Activated CD8-positive, alpha-beta T cell treated with anti-CD3 and anti-CD28 coated beads for 36 hours (primary cell): ENCODE measurements around the gene HSF5. TPM values are rescaled to one million over a fixed set of nuclear protein-coding genes. Genes with fewer than 3 reads are reported as not detected.

ENCODE experiments used
- ATAC-seq: fragments of 200-7000 bp; cut with Tn5 transposase; one replicate; pipeline ENCODE4 v1.10.0; 2021; ENCODE audit warnings: mild to moderate bottlenecking, moderate library complexity
- CTCF ChIA-PET: fragments of 350-600 bp; sonication (Branson Sonifier 250); formaldehyde crosslinking; loops from one replicate; lab custom pipeline; 2021; ENCODE audit warnings: antibody characterized with exemption; lab: Charles Lee
- POLR2A ChIA-PET: fragments of 350-600 bp; sonication (Branson Sonifier 250); formaldehyde crosslinking; loops from one replicate; lab custom pipeline; 2021; ENCODE audit warnings: antibody characterized with exemption; lab: Charles Lee
- DNase-seq: peaks from one replicate; pipeline ENCODE4 v3.0.0-alpha.2; 2020
- H3K27ac Mint-ChIP-seq: one replicate; pipeline ENCODE4 v1.8.0; 2021; ENCODE audit warnings: mild to moderate bottlenecking, mixed read lengths
- H3K27me3 Mint-ChIP-seq: one replicate; pipeline ENCODE4 v1.8.0; 2021; ENCODE audit warnings: mixed read lengths
- H3K36me3 Mint-ChIP-seq: one replicate; pipeline ENCODE4 v1.8.0; 2021; ENCODE audit warnings: low read depth, mixed read lengths
- H3K4me1 Mint-ChIP-seq: one replicate; pipeline ENCODE4 v1.8.0; 2021; ENCODE audit warnings: low read depth, mixed read lengths
- H3K4me3 Mint-ChIP-seq: one replicate; pipeline ENCODE4 v1.8.0; 2021; ENCODE audit warnings: mild to moderate bottlenecking, moderate library complexity, mixed read lengths
- H3K9me3 Mint-ChIP-seq: one replicate; pipeline ENCODE4 v1.8.0; 2021; ENCODE audit warnings: mixed read lengths
- intact Hi-C: fragments of 100-400 bp; cut with micrococcal nuclease; formaldehyde crosslinking; loops from one replicate; pipeline ENCODE4 v1.10.0; 2022
- total RNA-seq, 2 experiments: library from RNA; stranded (reverse); gene quantifications; one replicate each; pipeline ENCODE4 v1.2.3, GENCODE V29; 2021
- TF ChIP-seq, protein P1 (sequence below): fragments of 200-600 bp; IDR thresholded peaks from one replicate; pipeline ENCODE4 v1.8.0; 2022; ENCODE audit warnings: antibody characterized with exemption, mild to moderate bottlenecking

The HSF5 gene
- total RNA-seq, 2 experiments from 2014 or later = 3.2 to 3.9 TPM

DNA sequence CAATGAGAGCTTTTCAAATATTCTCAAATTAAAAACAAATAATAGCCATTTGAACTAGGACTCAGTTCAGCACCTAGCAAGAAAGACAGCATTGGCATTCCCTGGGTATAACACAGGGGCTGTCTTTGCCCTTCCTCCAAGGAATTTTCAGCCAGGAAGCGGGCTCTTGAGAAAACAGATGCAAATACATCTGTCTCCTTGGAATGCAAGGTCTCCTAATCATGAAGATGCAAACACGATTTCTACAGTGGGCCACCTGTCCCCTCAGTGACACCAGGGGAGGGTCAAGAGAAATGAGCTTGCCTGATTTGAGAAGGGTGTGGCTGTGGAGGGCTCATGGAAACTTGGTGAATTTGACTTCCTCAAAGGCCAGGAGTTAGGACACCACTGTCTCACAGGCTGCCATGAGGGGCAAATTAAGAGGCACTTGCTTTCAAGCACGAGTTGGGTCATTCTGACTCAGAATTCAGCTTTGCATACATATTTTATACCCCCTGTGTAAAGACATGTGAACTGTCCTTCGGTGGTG lies 111.7 kb downstream of the HSF5 start:
- H3K4me1 Mint-ChIP-seq = peaks cover 25% of the 10 kb centered on the region
- TF ChIP-seq, protein P1, sequence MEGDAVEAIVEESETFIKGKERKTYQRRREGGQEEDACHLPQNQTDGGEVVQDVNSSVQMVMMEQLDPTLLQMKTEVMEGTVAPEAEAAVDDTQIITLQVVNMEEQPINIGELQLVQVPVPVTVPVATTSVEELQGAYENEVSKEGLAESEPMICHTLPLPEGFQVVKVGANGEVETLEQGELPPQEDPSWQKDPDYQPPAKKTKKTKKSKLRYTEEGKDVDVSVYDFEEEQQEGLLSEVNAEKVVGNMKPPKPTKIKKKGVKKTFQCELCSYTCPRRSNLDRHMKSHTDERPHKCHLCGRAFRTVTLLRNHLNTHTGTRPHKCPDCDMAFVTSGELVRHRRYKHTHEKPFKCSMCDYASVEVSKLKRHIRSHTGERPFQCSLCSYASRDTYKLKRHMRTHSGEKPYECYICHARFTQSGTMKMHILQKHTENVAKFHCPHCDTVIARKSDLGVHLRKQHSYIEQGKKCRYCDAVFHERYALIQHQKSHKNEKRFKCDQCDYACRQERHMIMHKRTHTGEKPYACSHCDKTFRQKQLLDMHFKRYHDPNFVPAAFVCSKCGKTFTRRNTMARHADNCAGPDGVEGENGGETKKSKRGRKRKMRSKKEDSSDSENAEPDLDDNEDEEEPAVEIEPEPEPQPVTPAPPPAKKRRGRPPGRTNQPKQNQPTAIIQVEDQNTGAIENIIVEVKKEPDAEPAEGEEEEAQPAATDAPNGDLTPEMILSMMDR = no peak
- no peak overlapping the region for H3K4me3 Mint-ChIP-seq
- POLR2A ChIA-PET = interaction anchor here (1.2 kb wide), 1 partner anchor 24 kb away, joined by 5 read pairs; the partner anchor contains the start of gene SUPT4H1
- no peak overlapping the region for H3K27ac Mint-ChIP-seq
- intact Hi-C loops = no loop called here
- no peaks in the 10 kb centered on the region for H3K36me3 Mint-ChIP-seq
- CTCF ChIA-PET = interaction anchor here (0.6 to 0.8 kb wide), 2 partner anchors 13 to 513 kb away, joined by 3 read pairs; no protein-coding TSS in a partner anchor
- H3K9me3 Mint-ChIP-seq = no peaks in the 10 kb centered on the region
- ATAC-seq (no peak), DNase-seq (no peak)
- H3K27me3 Mint-ChIP-seq = no peaks in the 10 kb centered on the region

DNA sequence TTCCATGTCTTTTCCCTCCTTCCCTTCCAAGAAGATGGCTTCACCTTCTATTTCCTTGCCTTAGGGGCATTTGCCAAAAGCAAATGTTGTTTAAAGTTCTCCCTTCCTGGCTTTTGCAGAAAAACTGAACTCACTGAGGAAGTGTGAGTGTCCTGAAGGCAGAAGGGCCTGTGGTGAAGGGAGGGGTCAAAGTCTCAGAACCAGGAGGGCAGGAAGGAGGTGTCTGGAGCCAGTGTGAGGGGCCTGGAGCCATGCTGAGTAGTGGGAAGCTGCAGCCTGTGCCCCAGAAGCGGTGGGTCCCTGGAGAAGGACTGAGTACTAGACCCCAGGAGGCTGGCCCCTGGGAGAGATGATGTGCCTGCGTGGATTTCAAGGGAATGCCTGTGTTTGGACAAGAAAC lies 112.4 kb downstream of the HSF5 start:
- ChIA-PET CTCF (interaction anchor here (0.6 to 0.8 kb wide), 2 partner anchors 14 to 512 kb away, joined by 3 read pairs; no protein-coding TSS in a partner anchor), POLR2A (no interaction called here)
- Mint-ChIP-seq H3K4me3 (no peak overlapping the region), H3K27ac (no peak overlapping the region), H3K4me1 (peaks cover 19% of the 10 kb centered on the region), H3K27me3 (no peaks in the 10 kb centered on the region), H3K36me3 (no peaks in the 10 kb centered on the region), H3K9me3 (no peaks in the 10 kb centered on the region)
- DNase-seq = no peak
- intact Hi-C loops = no loop called here
- no peak for ATAC-seq
- TF ChIP-seq, protein P1 = no peak

DNA sequence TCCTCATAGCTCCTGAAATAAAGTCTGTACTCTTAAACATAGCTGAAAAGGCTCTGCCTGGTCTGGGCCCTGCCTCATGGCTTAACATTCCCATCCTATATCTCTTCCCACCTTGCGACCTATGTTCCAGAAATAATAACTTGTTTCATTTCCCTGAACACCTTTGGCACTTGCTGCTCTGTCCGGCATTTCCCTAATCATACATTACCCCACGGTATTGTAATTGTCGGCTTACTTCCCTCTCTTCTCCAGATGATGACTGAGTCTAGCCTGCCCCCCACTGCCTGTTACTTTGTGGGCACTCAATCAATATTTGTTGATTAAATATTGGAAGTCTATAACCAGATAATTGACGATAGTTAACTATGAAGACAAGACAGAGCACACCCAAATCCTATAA lies 113.0 kb downstream of the HSF5 start:
- Mint-ChIP-seq H3K27ac (no peak overlapping the region), H3K9me3 (no peaks in the 10 kb centered on the region), H3K27me3 (no peaks in the 10 kb centered on the region), H3K4me1 (peaks cover 18% of the 10 kb centered on the region), H3K4me3 (no peak overlapping the region), H3K36me3 (no peaks in the 10 kb centered on the region)
- no peak for DNase-seq
- intact Hi-C loops = no loop called here
- ChIA-PET POLR2A (no interaction called here), CTCF (no interaction called here)
- TF ChIP-seq, protein P1 = no peak
- ATAC-seq = no peak

DNA sequence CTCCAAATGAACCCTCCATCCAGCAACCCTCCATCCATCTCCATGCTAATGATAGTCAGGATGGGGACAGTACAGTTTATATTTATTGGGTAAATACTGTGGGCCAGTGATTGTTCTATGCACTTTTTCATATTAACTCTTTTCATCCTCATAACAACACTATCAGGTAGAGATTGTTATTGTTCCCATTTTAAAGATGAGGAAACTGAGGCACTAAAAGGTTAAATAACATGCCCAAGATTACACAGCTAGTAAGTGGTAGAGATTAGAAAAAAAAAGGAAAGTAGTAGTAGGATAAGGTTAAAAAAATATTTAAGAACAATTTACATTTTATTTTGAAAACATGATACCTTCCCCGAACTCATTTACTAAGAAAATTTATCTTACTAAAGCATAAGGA lies 114.3 kb downstream of the HSF5 start:
- Mint-ChIP-seq H3K9me3 (no peaks in the 10 kb centered on the region), H3K4me1 (peaks cover 15% of the 10 kb centered on the region), H3K27ac (no peak overlapping the region), H3K36me3 (no peaks in the 10 kb centered on the region), H3K27me3 (no peaks in the 10 kb centered on the region), H3K4me3 (no peak overlapping the region)
- ChIA-PET POLR2A (interaction anchor here (1.2 to 1.6 kb wide), 2 partner anchors 12 to 42 kb away, joined by 3 read pairs; no protein-coding TSS in a partner anchor), CTCF (interaction anchor here (0.8 to 1.0 kb wide), 4 partner anchors 10 to 69 kb away, joined by 3 read pairs; no protein-coding TSS in a partner anchor)
- TF ChIP-seq, protein P1 = no peak
- intact Hi-C loops = no loop called here
- ATAC-seq = no peak
- DNase-seq = no peak

DNA sequence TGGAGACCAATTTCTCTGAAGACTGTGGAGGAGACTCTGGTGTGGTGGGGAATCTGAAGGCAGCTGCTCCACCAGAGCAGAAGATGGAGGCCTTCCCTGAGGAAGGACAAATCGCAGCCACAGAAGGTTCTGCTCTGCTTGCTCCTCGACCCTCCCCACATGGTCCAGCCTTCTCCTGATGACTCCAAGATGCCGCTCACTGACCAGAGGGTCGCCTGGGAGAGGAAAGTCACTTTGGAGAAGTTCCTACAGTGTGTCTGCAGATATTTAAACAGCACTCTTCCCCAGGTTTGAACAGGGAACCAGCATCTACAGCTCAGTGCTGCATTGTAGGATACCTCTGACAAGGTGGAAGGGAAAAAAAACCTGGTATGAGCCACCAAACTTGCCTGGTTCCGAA lies 115.2 kb downstream of the HSF5 start:
- intact Hi-C loops = no loop called here
- TF ChIP-seq, protein P1 = no peak
- no peak for ATAC-seq
- Mint-ChIP-seq H3K4me3 (no peak overlapping the region), H3K4me1 (peaks cover 10% of the 10 kb centered on the region), H3K27ac (no peak overlapping the region), H3K9me3 (no peaks in the 10 kb centered on the region), H3K36me3 (no peaks in the 10 kb centered on the region), H3K27me3 (no peaks in the 10 kb centered on the region)
- no peak for DNase-seq
- ChIA-PET CTCF (interaction anchor here (0.9 to 2.2 kb wide), 5 partner anchors 9 to 56 kb away, joined by 3 to 7 read pairs (median 3); no protein-coding TSS in a partner anchor), POLR2A (interaction anchor here (1.0 to 1.6 kb wide), 3 partner anchors 11 to 41 kb away, joined by 3 read pairs; no protein-coding TSS in a partner anchor)
